BJ (cell line): Measurements from ENCODE around the gene GJC2. TPM values are rescaled to one million over a fixed set of nuclear protein-coding genes. Genes with fewer than 3 reads are reported as not detected.
"Not testable (repeated sequence)": the region's sequence is repeated elsewhere in the genome, so short reads cannot be mapped to it uniquely, and the experiment has no call there.

Source experiments
- CTCF ChIA-PET: fragments of 350-600 bp; formaldehyde crosslinking; extraction: SDS; loops from one replicate; lab custom pipeline; 2021; ENCODE audit warnings: antibody characterized with exemption, inconsistent platforms; lab: Yijun Ruan, JAX
- POLR2A ChIA-PET: fragments of 300-600 bp; sonication (Branson Sonifier 250); formaldehyde crosslinking; extraction: SDS; loops from one replicate; lab custom pipeline; 2021; ENCODE audit warnings: antibody characterized with exemption; lab: Charles Lee
- DNase-seq: peaks from one replicate; pipeline ENCODE4 v3.0.0-alpha.2; 2011; ENCODE audit warnings: low read depth
- H3K27me3 ChIP-seq: 2 replicates; pipeline ENCODE4 v1.6.0; 2011; ENCODE audit warnings: low read length; ENCODE audit not compliant: control insufficient read depth, insufficient read depth
- H3K36me3 ChIP-seq: 2 replicates; pipeline ENCODE4 v1.5.1; 2011; ENCODE audit warnings: low read length; ENCODE audit not compliant: control insufficient read depth, insufficient read depth
- H3K4me3 ChIP-seq: 2 replicates; pipeline ENCODE4 v1.5.1; 2011; ENCODE audit warnings: low read depth, mild to moderate bottlenecking, control low read depth, low read length
- polyA plus RNA-seq: library from polyadenylated mRNA; depleted of rRNA; stranded (reverse); fragments of >200 nt; gene quantifications from 2 replicates; pipeline ENCODE4 v1.2.3, GENCODE V29; 2011
- TF ChIP-seq, protein P1 (sequence below): IDR thresholded peaks from 2 replicates; pipeline ENCODE4 v1.5.1; 2011; ENCODE audit warnings: low read depth, mild to moderate bottlenecking, control low read depth, inconsistent platforms, low read length, moderate library complexity; ENCODE audit not compliant: insufficient read depth

Gene GJC2
- polyA plus RNA-seq, 1 experiment: 0.92 TPM

DNA sequence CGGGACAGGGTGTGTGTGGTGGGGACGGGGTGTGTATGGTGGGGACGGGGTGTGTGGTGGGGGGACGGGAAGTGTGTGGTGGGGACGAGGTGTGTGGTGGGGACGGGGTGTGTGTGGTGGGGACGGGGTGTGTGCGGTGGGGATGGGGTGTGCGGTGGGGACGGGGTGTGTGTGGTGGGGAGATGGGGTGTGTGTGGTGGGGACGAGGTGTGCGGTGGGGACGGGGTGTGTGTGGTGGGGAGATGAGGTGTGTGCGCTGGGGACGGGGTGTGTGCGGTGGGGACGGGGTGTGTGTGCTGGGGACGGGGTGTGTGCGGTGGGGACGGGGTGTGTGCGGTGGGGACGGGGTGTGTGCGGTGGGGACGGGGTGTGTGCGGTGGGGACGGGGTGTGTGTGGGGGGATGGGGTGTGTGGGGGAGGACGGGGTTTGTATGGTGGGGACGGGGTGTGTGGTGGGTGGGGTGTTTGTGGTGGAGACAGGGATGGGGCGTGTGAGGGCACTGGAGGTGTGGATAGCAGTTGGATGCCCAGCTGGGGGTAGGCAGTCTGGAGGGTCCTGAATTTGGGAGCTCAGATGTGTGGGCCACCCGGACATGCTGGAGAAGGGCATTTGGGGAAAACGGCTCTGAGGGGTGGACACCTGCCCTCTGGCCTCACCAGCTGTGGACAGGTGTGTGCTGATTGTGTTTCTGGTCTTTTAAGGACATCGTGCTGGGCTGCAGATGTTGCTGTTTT lies 32.7 kb downstream of the GJC2 start:
- no peaks in the 10 kb centered on the region; the same call in 1 of the 2 replicates for H3K36me3 ChIP-seq
- H3K27me3 ChIP-seq: no peaks in the 10 kb centered on the region
- H3K4me3 ChIP-seq: no peak overlapping the region
- POLR2A ChIA-PET: no interaction called here
- no peak for DNase-seq
- CTCF ChIA-PET: interaction anchor here (2.2 kb wide), 1 partner anchor 17 kb away, joined by 7 read pairs; the partner anchor contains the start of gene IBA57
- TF ChIP-seq, protein P1, sequence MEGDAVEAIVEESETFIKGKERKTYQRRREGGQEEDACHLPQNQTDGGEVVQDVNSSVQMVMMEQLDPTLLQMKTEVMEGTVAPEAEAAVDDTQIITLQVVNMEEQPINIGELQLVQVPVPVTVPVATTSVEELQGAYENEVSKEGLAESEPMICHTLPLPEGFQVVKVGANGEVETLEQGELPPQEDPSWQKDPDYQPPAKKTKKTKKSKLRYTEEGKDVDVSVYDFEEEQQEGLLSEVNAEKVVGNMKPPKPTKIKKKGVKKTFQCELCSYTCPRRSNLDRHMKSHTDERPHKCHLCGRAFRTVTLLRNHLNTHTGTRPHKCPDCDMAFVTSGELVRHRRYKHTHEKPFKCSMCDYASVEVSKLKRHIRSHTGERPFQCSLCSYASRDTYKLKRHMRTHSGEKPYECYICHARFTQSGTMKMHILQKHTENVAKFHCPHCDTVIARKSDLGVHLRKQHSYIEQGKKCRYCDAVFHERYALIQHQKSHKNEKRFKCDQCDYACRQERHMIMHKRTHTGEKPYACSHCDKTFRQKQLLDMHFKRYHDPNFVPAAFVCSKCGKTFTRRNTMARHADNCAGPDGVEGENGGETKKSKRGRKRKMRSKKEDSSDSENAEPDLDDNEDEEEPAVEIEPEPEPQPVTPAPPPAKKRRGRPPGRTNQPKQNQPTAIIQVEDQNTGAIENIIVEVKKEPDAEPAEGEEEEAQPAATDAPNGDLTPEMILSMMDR: no peak

DNA sequence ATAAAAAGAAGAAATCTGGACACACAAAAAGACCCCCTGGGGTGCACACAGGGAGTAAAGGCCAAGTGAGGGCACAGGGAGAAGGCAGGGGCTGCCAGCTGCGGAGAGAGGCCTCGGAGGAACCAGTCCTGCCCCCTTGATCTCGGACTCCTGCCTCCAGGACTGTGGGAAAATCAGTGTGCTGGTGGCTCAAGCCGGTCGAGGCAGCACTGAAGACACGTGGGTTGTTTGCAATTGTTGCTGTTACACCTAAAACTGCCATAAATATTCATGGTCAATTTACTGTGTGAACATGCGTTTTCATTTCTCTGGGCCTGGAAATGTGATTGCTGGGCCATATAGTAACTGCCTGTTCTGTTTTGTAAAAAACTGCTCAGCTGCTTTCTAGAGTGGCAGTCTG lies 34.4 kb downstream of the GJC2 start:
- TF ChIP-seq, protein P1: no peak
- ChIA-PET CTCF (no interaction called here), POLR2A (no interaction called here)
- no peak for DNase-seq
- H3K27me3 ChIP-seq: no peaks in the 10 kb centered on the region
- no peaks in the 10 kb centered on the region for H3K36me3 ChIP-seq
- no peak overlapping the region for H3K4me3 ChIP-seq

DNA sequence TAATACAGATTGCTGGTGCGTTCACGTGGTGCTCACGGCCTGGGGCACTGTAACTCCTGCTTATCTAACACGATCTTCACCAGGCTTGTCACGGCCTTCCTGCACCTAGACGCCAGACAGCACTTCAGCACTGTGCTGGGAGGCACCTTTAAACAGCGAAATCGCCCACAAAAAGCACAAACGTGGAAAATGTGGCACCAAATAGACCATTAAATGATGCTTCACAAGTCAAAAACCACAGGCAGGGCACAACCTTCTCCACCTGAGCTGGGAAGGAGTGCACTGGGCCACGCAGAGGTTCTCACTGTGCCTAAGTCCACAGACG lies 35.9 kb downstream of the GJC2 start:
- H3K27me3 ChIP-seq: no peaks in the 10 kb centered on the region
- H3K36me3 ChIP-seq: no peaks in the 10 kb centered on the region
- no peak for DNase-seq
- POLR2A ChIA-PET: no interaction called here
- TF ChIP-seq, protein P1: no peak
- CTCF ChIA-PET: interaction anchor here (0.8 kb wide), 1 partner anchor 27 kb away, joined by 3 read pairs; no protein-coding TSS in a partner anchor
- no peak overlapping the region for H3K4me3 ChIP-seq

DNA sequence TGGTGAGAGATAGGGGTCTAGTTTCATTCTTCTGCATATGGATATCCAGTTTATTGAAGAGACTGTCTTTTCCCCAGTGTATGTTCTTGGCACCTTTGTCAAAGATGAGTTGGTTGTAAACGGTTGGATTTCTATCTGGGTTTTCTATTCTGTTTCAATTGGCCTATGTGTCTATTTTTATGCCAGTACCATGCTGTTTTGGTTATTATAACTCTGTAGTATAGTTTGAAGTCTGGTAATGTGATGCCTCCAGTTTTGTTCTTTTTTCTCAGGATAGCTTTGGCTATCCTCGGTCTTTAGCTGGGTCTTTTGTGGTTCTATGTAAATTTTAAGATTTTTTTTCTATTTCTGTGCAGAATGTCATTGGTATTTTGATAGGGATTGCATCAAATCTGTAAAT lies 38.5 kb downstream of the GJC2 start:
- CTCF ChIA-PET: interaction anchor here (0.7 to 2.2 kb wide), 3 partner anchors 12 to 38 kb away, joined by 3 to 7 read pairs (median 3); partner anchors contain the start of genes GJC2 and IBA57
- H3K36me3 ChIP-seq, H3K4me3 ChIP-seq, H3K27me3 ChIP-seq, DNase-seq, POLR2A ChIA-PET: not testable (repeated sequence)

DNA sequence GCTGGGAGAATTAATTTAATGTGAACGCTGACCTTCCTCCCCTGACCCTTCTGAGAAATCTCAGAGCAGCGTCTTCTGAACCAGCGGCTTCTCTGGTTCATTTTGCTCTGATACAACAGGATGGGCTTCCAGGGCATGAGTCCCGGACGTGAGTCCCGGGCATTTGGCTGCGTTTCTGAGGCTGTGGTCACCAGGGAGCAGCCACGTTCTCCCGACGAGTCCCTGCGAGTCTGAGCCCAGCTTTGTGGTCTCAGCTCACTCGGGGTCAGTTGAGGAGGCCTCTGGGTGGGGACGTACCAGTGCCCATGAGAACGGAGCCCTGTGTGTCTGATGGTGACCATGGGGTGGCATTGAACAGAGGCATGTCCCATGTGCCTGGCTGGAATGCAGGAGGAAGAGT lies 40.5 kb downstream of the GJC2 start:
- CTCF ChIA-PET: no interaction called here
- H3K27me3 ChIP-seq: no peaks in the 10 kb centered on the region
- H3K4me3 ChIP-seq: no peak overlapping the region
- TF ChIP-seq, protein P1: no peak
- POLR2A ChIA-PET: no interaction called here
- DNase-seq: no peak
- no peaks in the 10 kb centered on the region for H3K36me3 ChIP-seq

DNA sequence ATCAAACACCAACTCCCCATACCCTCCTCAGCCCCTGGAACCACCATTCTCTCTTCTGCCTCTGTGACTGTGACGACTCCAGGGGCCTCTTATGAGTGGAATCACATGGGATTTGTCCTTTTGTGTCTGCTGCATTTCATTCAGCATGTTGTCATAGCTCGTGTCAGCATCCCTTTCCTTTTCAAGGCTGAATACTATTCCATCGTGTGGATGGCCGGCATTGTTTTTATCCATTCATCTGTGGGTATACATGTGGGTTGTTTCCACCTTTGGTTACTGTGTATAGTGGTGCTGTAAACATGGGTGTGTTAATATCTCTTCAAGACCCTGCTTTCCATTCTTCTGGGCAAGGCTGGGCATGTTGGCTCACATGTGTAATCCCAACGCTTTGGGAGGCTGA lies 41.0 kb downstream of the GJC2 start:
- Histone ChIP-seq H3K27me3 (no peaks in the 10 kb centered on the region), H3K4me3 (no peak overlapping the region), H3K36me3 (no peaks in the 10 kb centered on the region)
- DNase-seq: no peak
- ChIA-PET CTCF (no interaction called here), POLR2A (no interaction called here)
- TF ChIP-seq, protein P1: no peak
